ENCODE measurements around the gene TIMM8B.

DNA sequence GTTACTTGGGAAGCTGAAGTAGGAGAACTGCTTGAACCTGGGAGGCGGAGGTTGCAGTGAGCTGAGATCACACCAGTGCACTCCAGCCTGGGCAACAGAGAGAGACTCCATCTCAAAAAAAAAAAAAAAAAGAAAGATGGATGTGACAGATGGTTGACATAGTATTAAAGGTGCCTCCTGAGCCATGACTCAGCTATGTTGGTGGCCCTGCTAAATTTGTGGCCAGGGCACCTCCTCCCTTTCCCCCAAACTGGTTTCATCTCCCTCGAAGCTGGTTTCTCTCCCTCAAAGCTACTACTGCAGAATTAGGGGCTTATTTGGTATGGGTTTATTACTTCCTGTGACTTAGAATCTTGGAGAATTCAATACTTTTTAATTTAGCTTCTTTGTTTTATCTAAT, 31.6 kb upstream of the TIMM8B start:
- TF ChIP-seq, protein P1, sequence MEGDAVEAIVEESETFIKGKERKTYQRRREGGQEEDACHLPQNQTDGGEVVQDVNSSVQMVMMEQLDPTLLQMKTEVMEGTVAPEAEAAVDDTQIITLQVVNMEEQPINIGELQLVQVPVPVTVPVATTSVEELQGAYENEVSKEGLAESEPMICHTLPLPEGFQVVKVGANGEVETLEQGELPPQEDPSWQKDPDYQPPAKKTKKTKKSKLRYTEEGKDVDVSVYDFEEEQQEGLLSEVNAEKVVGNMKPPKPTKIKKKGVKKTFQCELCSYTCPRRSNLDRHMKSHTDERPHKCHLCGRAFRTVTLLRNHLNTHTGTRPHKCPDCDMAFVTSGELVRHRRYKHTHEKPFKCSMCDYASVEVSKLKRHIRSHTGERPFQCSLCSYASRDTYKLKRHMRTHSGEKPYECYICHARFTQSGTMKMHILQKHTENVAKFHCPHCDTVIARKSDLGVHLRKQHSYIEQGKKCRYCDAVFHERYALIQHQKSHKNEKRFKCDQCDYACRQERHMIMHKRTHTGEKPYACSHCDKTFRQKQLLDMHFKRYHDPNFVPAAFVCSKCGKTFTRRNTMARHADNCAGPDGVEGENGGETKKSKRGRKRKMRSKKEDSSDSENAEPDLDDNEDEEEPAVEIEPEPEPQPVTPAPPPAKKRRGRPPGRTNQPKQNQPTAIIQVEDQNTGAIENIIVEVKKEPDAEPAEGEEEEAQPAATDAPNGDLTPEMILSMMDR (IDR thresholded peaks at IDR 0.05) = no peak
- no peak for TF ChIP-seq POLR2A (IDR thresholded peaks at IDR 0.05)

Measured in adrenal gland (tissue), 5 donors.